ENCODE results near the gene TRIM71.
"Not testable (repeated sequence)": the region's sequence is repeated elsewhere in the genome, so short reads cannot be mapped to it uniquely, and the experiment has no call there.

The TRIM71 gene

GRCh38 chr3:32820430-32820829, 2.6 kb downstream of the TRIM71 start:
- peak overlapping the region; percentile 100 for H3K27ac ChIP-seq (ENCODE audit: low read depth, low read length)
- H3K9me3 ChIP-seq (ENCODE audit: control insufficient read depth, insufficient read depth, low read length): no peaks in the 10 kb centered on the region
- H3K9ac ChIP-seq (ENCODE audit: low read depth, low read length): peak overlapping the region; percentile 97
- H3K27me3 ChIP-seq (ENCODE audit: control insufficient read depth, insufficient read depth, low read length): no peaks in the 10 kb centered on the region
- peaks cover 66% of the 10 kb centered on the region for H3K36me3 ChIP-seq (ENCODE audit: control insufficient read depth, insufficient read depth, low read length)
- H3K4me1 ChIP-seq (ENCODE audit: control insufficient read depth, insufficient read depth, low read length): peaks cover 27% of the 10 kb centered on the region
- peak overlapping the region; percentile 91 for H3K4me3 ChIP-seq (ENCODE audit: low read depth, low read length)

GRCh38 chr3:32820971-32821685, 3.3 kb downstream of the TRIM71 start:
- Histone ChIP-seq H3K27ac (ENCODE audit: low read depth, low read length) (peak overlapping the region; percentile 62), H3K36me3 (ENCODE audit: control insufficient read depth, insufficient read depth, low read length) (peaks cover 68% of the 10 kb centered on the region), H3K4me3 (ENCODE audit: low read depth, low read length) (peak overlapping the region; percentile 91), H3K27me3 (ENCODE audit: control insufficient read depth, insufficient read depth, low read length) (no peaks in the 10 kb centered on the region), H3K9me3 (ENCODE audit: control insufficient read depth, insufficient read depth, low read length) (no peaks in the 10 kb centered on the region), H3K9ac (ENCODE audit: low read depth, low read length) (peak overlapping the region; percentile 97), H3K4me1 (ENCODE audit: control insufficient read depth, insufficient read depth, low read length) (peaks cover 30% of the 10 kb centered on the region)

DNA sequence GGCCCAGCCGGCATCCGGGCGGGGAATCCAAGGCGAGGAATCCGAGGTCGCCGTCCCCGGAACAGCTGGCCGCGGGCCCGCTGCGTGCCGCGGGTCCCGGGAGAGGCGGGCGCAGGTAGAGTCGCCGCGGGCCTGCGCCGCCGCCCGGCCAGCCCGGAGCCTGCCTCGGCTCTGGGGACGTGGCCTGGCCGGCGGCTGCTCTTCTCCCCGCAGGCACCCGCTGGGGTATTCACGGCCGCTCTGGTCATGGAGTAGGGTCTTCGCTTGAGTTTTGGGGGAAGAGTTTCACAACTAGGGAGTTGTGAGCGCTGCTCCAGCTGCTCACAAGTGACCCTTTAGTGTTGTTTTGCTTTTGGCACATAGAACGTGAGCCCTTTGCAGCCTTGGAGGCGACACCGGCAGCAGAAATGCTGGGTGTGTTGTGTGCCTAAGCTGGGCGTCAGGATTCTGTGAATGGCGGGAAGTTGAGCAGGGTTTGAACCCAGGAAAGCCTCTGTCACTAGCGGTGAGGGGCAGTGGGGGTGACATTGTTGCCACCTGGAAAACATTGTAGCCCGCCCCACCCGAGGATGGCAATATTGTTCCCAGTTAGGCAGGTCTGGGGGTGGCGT, 4.0 kb downstream of the TRIM71 start:
- no peaks in the 10 kb centered on the region for H3K27me3 ChIP-seq (ENCODE audit: control insufficient read depth, insufficient read depth, low read length)
- H3K4me1 ChIP-seq (ENCODE audit: control insufficient read depth, insufficient read depth, low read length): peaks cover 34% of the 10 kb centered on the region
- H3K27ac ChIP-seq (ENCODE audit: low read depth, low read length): peak overlapping the region; percentile 62
- no peaks in the 10 kb centered on the region for H3K9me3 ChIP-seq (ENCODE audit: control insufficient read depth, insufficient read depth, low read length)
- peaks cover 68% of the 10 kb centered on the region for H3K36me3 ChIP-seq (ENCODE audit: control insufficient read depth, insufficient read depth, low read length)
- peak overlapping the region; percentile 91 for H3K4me3 ChIP-seq (ENCODE audit: low read depth, low read length)
- H3K9ac ChIP-seq (ENCODE audit: low read depth, low read length): peak overlapping the region; percentile 97

- peak overlapping the region; percentile 97 for H3K9ac ChIP-seq (ENCODE audit: low read depth, low read length)
- H3K4me1 ChIP-seq (ENCODE audit: control insufficient read depth, insufficient read depth, low read length): peaks cover 44% of the 10 kb centered on the region
- no peaks in the 10 kb centered on the region for H3K9me3 ChIP-seq (ENCODE audit: control insufficient read depth, insufficient read depth, low read length)
- H3K36me3 ChIP-seq (ENCODE audit: control insufficient read depth, insufficient read depth, low read length): peaks cover 66% of the 10 kb centered on the region
- peak overlapping the region; percentile 62 for H3K27ac ChIP-seq (ENCODE audit: low read depth, low read length)
- peak overlapping the region; percentile 91 for H3K4me3 ChIP-seq (ENCODE audit: low read depth, low read length)
- no peaks in the 10 kb centered on the region for H3K27me3 ChIP-seq (ENCODE audit: control insufficient read depth, insufficient read depth, low read length)
Observed at GRCh38 chr3:32822609-32823498, 5.1 kb downstream of the TRIM71 start.

- H3K9ac ChIP-seq (ENCODE audit: low read depth, low read length); H3K27me3 ChIP-seq (ENCODE audit: control insufficient read depth, insufficient read depth, low read length); H3K9me3 ChIP-seq (ENCODE audit: control insufficient read depth, insufficient read depth, low read length): not testable (repeated sequence)
- H3K36me3 ChIP-seq (ENCODE audit: control insufficient read depth, insufficient read depth, low read length): peaks cover 68% of the 10 kb centered on the region
- peaks cover 51% of the 10 kb centered on the region for H3K4me1 ChIP-seq (ENCODE audit: control insufficient read depth, insufficient read depth, low read length)
- peak overlapping the region; percentile 26 for H3K27ac ChIP-seq (ENCODE audit: low read depth, low read length)
- peak overlapping the region; percentile 91 for H3K4me3 ChIP-seq (ENCODE audit: low read depth, low read length)
Observed at GRCh38 chr3:32823641-32824184, 5.9 kb downstream of the TRIM71 start.

DNA sequence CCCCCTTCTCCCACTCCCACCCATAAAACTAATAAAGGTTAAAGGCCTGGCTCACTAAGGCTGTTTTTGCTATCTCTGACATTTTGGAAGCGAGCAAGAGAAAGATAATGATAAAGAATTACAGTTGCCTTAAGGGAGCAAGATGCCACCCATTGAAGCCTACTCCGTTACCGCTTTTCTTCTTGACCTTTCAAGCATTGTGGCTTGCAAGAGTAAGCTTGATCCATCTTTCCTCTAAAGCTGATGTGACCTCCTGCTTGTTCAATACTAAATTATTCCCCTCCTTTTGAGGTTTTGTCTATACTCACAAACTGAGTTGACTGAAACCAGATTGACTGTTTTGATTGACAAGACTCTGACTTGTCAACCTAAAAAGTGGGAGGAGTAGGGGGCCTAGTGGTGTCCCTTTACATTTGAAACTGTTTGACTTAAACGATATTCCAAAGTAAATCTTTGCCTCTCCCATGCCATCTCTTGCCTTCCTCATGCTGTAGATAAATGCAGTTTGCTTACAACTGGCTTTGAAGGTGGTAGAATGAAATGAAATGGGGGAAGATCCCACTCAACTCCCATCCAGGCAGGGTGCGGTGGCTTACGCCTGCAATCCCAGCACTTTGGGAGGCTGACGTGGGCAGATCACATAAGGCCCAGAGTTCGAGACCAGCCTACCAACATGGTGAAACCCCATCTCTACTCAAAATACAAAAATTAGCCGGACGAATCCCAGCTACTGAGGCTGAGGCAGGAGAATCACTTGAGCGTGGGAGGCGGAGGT, 8.0 kb downstream of the TRIM71 start:
- H3K9ac ChIP-seq (ENCODE audit: low read depth, low read length): no peak overlapping the region
- peaks cover 68% of the 10 kb centered on the region for H3K4me1 ChIP-seq (ENCODE audit: control insufficient read depth, insufficient read depth, low read length)
- peaks cover 51% of the 10 kb centered on the region for H3K36me3 ChIP-seq (ENCODE audit: control insufficient read depth, insufficient read depth, low read length)
- no peaks in the 10 kb centered on the region for H3K27me3 ChIP-seq (ENCODE audit: control insufficient read depth, insufficient read depth, low read length)
- H3K9me3 ChIP-seq (ENCODE audit: control insufficient read depth, insufficient read depth, low read length): no peaks in the 10 kb centered on the region
- H3K4me3 ChIP-seq (ENCODE audit: low read depth, low read length): peak overlapping the region; percentile 41
- H3K27ac ChIP-seq (ENCODE audit: low read depth, low read length): no peak overlapping the region

DNA sequence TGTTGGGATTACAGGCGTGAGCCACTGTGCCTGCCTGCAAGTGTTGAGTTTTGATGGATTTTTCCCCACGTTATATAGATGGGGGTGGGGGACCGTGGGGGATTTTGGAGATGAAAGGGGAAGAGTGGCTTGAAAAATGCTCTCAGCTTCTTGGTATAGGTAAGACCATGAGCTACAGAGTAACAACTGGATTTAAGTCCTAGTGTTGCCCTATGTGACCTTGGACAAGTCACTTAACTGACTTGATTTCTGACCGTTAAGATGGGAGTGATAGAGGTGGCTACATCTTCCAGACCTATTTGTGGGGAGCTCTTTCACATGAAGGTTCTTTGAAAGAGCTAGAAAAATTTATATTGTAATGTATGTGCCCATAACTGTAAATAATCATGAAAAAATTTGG, 13.3 kb downstream of the TRIM71 start:
- Histone ChIP-seq H3K4me1 (ENCODE audit: control insufficient read depth, insufficient read depth, low read length) (peaks cover 88% of the 10 kb centered on the region), H3K27me3 (ENCODE audit: control insufficient read depth, insufficient read depth, low read length) (no peaks in the 10 kb centered on the region), H3K27ac (ENCODE audit: low read depth, low read length) (no peak overlapping the region), H3K36me3 (ENCODE audit: control insufficient read depth, insufficient read depth, low read length) (peaks cover 20% of the 10 kb centered on the region), H3K9ac (ENCODE audit: low read depth, low read length) (no peak overlapping the region), H3K4me3 (ENCODE audit: low read depth, low read length) (no peak overlapping the region), H3K9me3 (ENCODE audit: control insufficient read depth, insufficient read depth, low read length) (no peaks in the 10 kb centered on the region)

GRCh38 chr3:32831791-32832190, 14.0 kb downstream of the TRIM71 start:
- Histone ChIP-seq H3K4me1 (ENCODE audit: control insufficient read depth, insufficient read depth, low read length) (peaks cover 91% of the 10 kb centered on the region), H3K27me3 (ENCODE audit: control insufficient read depth, insufficient read depth, low read length) (no peaks in the 10 kb centered on the region), H3K27ac (ENCODE audit: low read depth, low read length) (peak overlapping the region; percentile 44), H3K36me3 (ENCODE audit: control insufficient read depth, insufficient read depth, low read length) (peaks cover 20% of the 10 kb centered on the region), H3K4me3 (ENCODE audit: low read depth, low read length) (no peak overlapping the region), H3K9ac (ENCODE audit: low read depth, low read length) (no peak overlapping the region), H3K9me3 (ENCODE audit: control insufficient read depth, insufficient read depth, low read length) (no peaks in the 10 kb centered on the region)

DNA sequence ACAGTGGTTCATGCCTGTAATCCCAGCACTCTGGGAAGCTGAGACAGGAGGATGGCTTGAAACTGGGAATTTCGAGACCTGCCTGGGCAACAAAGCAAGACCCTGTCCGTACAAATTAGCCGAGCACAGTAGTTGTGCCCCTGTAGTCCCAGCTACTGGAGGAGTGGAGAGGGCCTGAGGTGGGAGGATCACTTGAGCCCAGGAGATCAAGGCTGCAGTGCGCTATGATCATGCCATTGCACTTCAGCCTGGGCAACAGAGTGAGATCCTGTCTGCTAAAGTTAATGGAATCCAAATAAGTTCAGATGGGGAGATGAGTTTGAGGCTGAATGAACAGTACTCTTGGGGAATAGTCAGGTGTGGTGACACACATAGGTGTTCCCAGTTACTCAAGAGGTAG, 14.4 kb downstream of the TRIM71 start:
- no peaks in the 10 kb centered on the region for H3K9me3 ChIP-seq (ENCODE audit: control insufficient read depth, insufficient read depth, low read length)
- H3K4me1 ChIP-seq (ENCODE audit: control insufficient read depth, insufficient read depth, low read length): peaks cover 91% of the 10 kb centered on the region
- no peak overlapping the region for H3K9ac ChIP-seq (ENCODE audit: low read depth, low read length)
- peak overlapping the region; percentile 44 for H3K27ac ChIP-seq (ENCODE audit: low read depth, low read length)
- peaks cover 20% of the 10 kb centered on the region for H3K36me3 ChIP-seq (ENCODE audit: control insufficient read depth, insufficient read depth, low read length)
- 0 out of 2 replicates have a peak overlapping the region, but pooled peaks have one; percentile 10 for H3K4me3 ChIP-seq (ENCODE audit: low read depth, low read length)
- no peaks in the 10 kb centered on the region for H3K27me3 ChIP-seq (ENCODE audit: control insufficient read depth, insufficient read depth, low read length)

DNA sequence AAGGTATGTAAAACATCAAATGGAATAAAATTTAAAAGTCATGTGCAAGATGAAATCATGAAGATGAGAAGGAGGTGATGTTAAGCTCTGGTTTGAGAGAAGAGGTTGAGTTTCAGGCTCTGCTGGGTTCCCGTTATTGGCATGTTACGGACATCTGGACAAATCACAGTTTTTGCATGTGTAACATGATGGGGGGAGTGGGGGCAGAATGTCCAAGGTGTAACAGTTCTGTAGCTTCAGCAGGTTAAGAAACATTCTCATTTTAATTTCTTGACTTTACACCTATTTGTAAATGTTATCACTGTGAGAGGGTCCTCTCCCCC, 17.2 kb downstream of the TRIM71 start:
- Histone ChIP-seq H3K4me1 (ENCODE audit: control insufficient read depth, insufficient read depth, low read length) (peaks cover 91% of the 10 kb centered on the region), H3K9ac (ENCODE audit: low read depth, low read length) (no peak overlapping the region), H3K27ac (ENCODE audit: low read depth, low read length) (peak overlapping the region; percentile 87), H3K9me3 (ENCODE audit: control insufficient read depth, insufficient read depth, low read length) (no peaks in the 10 kb centered on the region), H3K36me3 (ENCODE audit: control insufficient read depth, insufficient read depth, low read length) (peaks cover 17% of the 10 kb centered on the region), H3K27me3 (ENCODE audit: control insufficient read depth, insufficient read depth, low read length) (no peaks in the 10 kb centered on the region), H3K4me3 (ENCODE audit: low read depth, low read length) (peak overlapping the region; percentile 54)

Data from HUES48 (cell line).